ENCODE results near the gene MAP2K5.

MAP2K5 gene

DNA sequence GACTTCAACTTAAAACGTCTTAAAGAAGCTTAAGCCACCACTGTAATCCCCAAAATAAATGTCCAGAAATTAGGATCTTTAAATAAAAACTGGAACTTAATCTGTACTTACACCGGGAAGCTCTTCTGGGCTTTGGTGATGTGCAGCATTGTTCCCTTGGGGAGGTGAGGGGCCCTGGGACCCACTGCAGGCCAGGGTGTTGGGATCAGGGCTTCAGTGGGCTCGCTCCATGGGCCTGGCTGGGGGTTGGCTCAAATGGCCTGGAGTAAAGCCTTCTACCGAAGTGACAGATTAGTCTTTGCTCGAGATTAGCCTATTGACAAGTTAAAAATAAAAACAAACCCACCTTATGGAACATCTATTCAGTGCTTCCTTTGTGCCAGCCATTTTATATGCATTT, 303.5 kb downstream of the MAP2K5 start:
- no peak for DNase-seq

DNA sequence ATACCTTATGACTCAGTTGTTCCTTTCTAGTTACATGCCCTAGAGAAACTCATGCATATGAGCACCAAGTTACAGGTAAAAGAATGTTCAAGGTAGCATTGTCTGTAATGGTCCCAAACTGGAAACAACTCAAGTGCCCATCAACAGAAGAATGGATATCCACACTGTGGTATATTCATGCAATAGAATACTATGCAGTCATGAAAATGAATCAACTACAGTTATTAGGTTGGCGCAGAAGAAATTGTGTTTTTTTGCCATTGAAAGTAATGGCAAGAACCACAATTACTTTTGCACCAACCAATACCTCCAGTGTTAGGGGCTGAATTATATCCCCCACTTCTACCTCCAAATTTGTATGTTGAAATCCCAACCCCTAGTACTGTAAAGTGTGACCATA, 307.0 kb downstream of the MAP2K5 start:
- no peak for DNase-seq

DNA sequence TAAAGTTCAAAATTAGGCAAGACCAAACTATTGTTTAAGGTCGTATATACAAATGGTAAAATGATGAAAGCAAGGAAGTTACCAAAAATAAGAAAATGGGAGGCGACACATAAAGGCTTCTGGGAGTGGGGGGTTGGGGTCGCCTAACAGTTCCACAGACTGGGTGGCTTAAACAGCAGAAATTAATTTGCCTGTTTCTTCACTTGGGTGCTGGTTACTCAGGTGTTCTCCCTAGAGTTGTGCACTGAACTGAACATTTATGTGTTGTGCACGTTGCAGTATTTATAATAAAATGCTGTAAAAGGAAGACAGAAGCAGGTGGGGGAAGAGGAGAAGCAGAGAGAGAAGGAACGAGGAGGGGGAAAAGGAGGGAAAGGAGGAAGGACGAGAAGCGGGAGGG, 307.8 kb downstream of the MAP2K5 start:
- DNase-seq = no peak

DNA sequence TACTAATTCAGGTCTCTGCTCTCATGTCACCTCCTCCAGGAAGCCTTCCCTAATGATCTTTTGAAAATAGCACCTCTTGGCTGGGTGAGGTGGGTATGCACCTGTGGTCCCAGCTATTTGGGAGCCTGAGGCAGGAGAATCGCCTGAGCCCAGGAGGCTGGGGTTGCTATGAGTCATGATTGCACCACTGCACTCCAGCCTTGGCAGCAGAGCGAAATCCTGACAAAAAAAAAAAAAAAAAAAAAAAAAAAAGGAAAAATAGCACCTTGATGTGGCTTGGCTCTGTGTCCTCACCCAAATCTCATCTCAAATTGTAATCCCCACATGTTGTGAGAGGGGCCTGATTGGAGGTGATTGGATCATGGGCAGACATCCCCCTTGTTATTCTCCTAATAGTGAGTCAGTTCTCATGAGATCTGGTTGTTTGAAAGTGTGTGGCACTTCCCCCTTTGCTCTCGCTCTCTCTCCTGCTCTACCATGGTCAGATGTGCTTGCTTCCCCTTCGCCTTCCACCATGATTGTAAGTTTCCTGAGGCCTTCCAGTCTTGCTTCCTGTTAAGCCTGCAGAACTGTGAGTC, 308.6 kb downstream of the MAP2K5 start:
- DNase-seq = no peak

DNA sequence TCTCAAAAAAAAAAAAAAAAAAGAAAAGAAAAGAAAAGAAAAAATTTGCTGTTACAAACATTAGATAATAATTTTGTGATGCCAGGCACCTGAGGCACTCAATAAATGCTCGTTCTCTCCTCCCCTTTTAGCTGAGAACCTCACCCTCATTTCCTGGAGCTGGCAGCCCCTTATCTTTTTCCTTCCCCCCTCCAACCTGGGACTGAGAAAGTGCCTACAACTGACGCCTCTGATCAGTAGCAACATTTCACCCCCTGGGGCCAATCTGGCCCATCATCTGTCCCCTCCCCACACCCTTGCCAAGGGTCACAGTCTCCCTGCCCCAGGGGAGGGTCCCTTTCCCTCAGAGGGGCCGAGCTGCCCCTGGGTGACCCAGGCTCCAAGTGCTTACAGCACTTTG, 309.9 kb downstream of the MAP2K5 start:
- DNase-seq = no peak

DNA sequence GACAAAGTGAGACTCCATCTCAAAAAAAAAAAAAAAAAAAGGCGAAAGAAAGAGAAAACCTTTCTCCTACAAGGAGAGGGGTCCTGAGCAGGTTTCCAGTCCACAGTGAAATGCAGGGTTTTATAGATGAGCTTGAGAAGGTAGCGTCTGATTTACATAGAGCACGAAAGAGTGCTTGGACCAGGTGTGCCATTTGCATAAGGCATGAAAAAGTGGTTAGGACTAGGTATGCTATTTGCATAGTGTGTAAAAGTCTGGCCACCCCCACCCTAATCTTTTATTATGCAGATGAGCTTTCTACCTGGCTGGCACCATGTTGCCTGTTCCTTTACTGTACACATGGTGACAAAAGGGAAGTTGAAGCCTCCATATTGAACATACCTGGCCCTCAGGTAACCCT, 311.0 kb downstream of the MAP2K5 start:
- no peak for DNase-seq

DNA sequence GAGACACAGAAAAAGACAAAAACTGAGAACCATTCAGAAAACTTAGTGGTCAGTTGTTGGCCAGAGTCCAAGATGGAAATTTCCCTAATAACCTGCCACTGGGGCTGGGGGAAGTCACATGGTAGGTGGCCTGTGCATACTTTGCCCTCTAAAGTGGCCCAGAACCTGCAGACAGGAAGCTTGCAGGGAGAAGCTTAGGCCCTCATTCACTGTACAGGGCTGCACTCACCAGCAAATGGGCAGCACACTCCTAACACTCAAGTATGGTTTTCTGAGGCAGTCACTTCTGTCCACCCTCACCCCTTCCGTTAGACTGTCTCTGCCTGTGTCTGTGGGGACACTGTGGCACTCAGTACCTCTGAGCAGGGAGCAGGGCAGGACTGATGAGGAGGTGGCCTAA, 311.9 kb downstream of the MAP2K5 start:
- DNase-seq = no peak

DNA sequence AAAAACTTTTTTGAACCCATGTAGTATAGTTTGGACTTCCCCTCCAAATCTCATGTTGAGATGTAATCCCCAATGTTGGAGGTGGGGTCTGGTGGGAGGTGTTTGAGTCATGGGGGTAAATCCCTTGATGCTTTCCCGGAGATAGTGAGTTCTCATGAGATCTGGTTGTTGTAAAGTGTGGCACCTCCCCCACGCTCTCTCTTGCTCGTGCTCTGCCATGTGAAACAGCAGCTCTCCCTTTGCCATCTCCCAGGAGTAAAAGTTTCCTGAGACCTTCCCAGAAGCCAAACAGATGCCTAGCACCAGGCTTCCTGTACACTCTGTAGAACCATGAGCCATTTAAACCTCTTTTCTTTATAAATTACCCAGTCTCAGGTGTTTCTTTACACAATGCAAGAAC, 313.3 kb downstream of the MAP2K5 start:
- DNase-seq = no peak
